GM19193 (cell line): ENCODE data around the gene CMC2.

Experiments
- POLR2A ChIP-seq: IDR thresholded peaks from 4 replicates; pipeline ENCODE4 v1.6.1; 2011; ENCODE audit not compliant: insufficient read depth, insufficient read length; ENCODE audit errors: extremely low read depth

CMC2 gene

DNA sequence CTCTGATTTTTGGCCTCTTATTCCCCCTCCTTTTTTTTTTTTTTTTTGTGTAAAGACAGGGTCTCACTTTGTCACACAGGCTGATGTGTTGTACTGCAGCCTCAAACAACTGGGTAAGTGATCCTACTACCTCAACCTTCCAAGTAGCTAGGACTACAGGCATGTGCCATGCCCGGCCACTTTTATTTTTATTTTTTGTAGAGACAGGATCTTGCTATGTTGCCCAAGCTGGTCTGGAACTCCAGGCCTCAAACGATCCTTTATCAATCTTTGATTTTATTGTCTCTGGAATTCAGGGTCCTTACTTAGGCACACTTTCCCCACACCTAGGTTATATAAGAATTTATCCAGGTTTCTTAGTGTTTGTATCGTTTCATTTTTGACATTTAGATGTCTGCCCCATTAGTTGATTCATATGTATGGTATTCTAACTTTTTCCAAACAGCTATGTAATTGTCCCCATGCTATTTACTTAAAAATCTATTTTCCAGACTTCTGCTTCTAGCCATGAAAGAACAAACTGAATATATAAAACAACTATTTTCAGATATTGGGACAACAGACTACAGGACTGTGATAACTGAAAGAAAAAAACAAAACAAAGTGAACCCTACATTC is 13.9 kb downstream of the CMC2 start:
- TF ChIP-seq POLR2A = no peak

DNA sequence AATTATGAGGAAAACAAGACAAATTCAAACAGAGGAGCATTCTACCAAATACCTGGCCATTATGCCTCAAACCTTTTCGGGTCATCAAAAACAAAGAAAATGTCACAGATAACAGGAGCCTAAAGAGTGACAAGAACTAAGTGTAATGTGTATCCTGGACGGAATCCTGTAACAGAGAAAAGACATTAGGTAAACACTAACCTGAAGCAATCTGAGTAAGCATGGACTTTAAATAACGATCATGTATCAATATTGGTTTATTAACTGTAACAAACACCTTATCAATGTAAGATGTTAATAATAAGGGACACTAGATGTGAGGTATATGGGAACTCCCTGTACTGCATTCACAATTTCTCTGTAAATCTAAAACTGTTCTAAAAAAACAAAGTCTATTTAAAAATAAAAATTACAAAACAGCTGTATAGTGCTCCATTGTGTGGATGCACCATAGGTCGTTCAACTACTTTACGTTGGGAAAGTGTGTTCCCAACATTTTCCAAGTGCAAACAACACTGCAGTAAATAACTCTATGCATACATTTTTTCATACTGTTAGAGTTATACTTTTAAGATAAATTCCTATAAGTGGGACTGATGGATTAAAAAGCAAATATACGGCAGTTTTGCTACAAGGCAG is 14.8 kb downstream of the CMC2 start:
- no peak for TF ChIP-seq POLR2A

DNA sequence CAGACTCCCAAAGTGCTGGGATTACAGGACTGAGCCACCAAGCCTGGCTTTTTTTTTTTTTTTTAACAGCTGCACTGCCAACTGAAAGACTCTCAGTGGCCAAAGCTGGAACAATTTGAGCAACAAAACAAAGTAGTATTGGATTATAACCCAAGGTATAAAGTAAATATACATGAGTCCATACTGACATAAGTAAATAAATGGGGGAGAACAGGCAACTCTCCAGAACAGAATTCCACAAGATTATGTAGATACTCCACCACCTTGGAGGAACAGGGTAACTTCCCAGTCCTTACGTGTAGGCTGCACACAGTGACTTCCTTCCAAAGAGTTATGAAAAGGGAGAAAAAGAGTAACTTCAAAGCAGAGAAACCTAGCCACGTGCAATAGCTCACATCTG is 15.7 kb downstream of the CMC2 start:
- no peak for TF ChIP-seq POLR2A

DNA sequence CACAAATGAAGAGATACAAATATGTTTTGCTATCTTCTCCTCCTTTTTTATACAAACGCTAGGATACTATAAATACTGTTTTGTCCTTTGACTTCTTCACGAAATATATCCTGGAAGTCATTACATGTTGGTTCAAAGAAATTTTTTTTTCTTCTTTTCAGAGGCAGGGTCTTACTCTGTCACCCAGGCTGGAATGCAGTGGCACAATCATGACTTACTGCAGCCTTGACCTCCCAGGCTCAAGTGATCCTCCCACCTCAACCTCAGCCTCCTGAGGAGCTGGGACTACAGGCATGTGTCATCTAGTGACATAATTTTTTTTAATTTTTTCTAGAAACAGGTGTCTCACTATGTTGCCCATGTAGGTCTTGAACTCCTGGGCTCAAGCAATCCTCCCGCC is 16.1 kb downstream of the CMC2 start:
- TF ChIP-seq POLR2A = no peak

DNA sequence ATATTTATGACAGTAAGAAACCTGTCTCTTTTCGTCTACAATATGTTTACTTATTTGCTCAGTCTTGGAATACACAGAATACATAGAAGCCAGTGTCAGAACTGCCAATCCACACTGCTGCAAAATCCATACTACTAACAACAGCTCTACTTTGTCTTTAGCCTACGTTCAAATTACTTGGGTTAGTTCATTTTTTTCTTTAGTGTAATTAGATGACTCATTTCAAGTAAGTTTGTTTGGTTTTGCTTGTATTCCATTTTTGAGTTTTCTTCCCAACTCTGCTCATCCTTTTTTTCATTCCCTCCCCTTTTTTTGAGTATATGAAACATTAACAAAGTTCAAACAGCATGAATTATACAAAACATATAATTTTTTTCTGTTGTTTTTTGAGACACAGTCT is 16.9 kb downstream of the CMC2 start:
- no peak for TF ChIP-seq POLR2A

DNA sequence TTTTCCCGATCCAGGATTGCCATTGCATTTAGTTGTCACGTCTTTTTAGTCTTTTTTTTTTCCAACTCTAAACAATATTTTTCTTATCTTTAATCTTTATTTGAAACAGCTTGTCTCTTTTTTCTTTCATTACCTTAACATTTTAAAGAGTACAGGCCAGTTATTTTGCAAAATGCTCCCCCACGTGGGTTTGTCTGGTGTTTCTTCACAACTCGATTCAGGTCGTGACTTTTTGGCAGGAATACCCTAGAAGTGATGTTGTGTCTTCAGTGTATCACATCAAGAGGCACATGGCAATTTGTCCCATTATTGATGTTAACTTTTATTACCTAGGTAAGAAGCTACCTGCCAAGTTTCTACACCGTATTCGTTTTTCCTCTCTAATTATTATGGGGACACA is 17.9 kb downstream of the CMC2 start:
- TF ChIP-seq POLR2A = no peak

DNA sequence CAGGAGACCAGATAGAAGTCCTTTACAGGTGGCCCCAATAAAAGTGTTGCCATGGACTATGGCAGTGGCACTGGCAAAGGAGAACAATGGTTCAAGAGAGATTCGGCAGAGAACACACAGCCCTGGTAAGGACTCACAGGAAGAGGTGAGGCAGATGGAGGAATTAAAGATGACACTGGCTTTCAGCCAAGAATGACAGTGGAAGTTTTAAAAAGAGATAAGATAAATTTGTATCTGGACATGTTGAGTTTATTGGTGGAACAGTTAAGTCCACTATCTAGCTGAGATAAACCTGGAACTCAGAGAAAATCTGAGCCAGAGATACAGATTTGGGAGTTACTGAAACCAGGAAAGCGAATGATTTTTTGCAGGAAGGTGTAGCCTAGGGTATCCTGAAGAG is 20.1 kb downstream of the CMC2 start:
- TF ChIP-seq POLR2A = no peak

DNA sequence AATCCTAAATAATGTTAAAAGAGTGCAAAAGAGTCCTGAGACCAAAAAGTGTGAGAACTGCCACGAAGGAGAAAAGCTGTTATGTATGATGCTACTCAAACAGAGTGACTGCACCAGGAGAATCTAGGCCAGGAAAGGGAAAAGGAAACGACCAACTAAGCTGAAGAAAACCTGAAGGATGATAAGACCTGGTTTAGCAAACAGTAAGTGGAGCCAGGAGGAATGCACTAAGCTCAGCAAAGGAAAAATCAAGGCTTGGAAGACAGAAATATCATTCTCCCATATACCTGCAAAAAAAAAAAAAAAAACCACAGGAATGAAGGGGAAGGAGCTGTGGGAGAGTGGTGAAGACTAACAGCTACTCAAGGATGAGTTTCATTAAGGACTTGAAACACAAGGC is 21.1 kb downstream of the CMC2 start:
- no peak for TF ChIP-seq POLR2A

DNA sequence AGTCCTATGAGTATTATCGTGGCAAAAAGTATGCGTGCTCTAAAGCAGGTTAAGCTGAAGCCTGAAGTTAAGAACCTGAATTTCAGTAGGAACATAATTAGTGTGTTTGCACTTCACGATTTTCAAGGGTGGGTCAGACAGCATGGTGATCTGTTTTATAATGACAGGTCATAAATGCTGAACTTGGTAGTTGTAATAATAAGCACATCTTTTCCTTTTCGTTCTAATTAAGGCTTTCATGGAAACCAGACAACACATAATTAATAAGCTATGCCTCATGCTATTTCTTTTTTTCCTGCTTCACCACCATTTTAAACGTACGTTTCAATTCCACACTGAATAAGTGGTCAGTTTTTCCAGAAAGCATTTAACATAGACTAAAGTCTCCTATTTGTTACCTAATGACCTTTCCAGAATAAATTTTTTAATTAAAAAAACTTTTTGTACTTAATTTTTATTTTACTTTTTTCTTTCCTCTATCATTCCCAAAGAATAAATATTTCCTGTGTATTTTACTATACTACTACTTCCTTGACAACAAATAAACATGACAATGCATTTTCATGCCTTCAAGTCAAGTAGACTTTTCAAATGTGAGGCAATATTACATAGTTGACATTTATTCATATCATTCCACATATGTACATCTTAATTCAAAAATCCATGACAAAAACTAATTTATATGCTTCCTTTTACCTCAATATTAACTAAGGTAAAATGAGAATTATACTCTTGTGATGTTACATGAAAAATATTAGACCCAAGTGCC is 22.4 kb downstream of the CMC2 start:
- no peak for TF ChIP-seq POLR2A

DNA sequence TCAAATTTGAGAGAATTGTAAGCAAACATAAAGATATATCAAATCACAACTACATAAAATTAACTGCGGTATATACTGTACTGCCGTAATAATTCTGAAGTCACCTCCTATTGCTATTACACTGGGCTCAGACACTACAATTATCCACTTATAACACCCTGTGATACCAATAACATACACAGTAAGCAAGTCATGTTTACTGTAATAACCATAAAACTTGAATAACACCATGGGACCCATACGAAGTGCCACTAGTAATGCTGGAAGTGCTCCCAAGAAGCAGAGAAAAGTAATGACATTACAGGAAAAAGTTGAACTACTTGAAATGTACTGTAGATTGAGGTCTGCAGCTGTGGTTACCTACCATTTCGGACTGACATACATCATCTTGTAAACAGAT is 24.0 kb downstream of the CMC2 start:
- TF ChIP-seq POLR2A = no peak

DNA sequence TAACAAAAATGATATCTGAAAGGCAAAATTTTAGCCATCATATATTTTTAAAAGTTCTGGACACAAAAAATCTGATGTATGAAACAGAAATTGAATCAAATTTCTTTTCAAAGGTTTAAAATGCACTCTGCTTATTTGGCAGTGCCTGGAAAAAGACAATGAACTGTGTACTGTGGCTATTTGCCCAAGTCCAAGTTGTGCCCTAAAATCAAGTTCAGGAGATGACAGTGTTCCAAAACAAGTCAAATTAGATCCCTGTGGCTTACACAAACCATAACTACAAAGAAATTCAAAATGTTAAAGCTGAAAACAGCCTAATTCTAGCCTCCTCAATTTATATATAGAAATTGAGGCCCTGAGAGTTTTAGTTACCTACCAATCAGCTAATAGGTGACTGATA is 25.6 kb downstream of the CMC2 start:
- no peak for TF ChIP-seq POLR2A

DNA sequence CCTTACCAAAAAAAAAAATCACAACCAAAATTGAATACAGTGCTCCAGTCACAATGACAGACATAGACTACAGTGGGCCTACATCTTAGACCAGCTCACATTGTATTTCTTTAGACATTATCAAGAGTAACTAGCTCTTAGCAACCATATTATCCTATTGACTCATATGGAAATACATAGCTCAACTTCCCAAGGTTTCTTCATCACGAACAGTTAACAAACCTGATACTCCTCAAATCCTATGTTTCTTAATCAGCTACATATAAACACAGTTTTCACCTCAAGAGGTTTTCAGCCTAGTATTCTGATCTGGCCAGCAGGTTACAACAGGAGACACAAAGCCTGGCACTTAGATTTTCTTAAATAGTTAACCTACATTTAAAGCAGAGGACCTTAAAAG is 29.7 kb downstream of the CMC2 start:
- no peak for TF ChIP-seq POLR2A

DNA sequence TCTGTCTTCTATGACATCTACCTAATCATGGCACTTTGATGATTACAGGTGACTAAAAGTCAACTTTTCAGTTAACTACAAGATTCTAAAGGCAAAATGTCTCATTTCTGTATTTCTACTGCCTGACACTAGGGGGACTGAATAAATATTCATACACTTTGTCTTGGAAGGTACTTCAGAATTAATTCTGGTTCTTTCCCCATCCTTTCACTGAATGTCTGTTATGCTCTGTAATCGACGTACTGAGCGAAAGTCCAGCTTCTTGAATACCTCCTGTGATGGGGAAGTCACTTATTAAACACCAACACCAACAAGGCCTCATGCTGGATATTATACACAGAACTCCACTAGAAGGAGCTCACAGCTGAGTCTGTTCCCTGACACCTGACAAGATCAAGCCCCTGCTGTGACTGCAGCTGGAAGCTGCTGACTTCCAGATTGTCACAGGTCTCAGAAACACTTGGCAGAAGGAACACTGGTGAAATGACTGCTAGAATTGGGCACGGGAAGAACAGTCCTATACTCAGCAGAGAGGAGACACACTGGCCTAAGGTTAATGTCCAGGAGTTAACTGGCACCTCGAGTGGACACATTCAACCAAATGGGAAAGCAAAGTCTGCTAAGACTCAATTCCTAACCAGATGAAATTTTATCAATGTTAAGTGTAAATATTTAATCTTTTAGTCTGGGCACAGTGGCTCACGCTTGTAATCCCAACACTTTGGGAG is 31.9 kb downstream of the CMC2 start:
- TF ChIP-seq POLR2A = no peak

DNA sequence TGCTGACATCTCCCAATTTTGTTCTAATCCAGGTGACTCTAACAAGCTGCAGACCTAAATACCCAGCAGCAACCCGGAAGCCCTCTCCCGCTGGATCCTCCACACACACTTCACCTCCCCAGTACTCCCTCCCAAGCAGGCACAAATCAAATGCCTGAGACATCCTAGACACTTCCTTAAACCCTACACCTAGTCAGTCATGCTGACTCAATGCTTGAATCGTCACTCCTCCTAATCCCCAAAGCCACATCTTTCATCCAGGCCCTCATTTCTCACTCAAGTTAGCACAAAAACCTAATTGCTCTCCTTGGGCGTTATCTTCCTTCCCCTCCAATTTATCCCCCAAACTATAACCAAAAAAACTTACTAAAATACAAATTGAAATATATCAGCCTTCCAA is 32.7 kb downstream of the CMC2 start:
- no peak for TF ChIP-seq POLR2A

DNA sequence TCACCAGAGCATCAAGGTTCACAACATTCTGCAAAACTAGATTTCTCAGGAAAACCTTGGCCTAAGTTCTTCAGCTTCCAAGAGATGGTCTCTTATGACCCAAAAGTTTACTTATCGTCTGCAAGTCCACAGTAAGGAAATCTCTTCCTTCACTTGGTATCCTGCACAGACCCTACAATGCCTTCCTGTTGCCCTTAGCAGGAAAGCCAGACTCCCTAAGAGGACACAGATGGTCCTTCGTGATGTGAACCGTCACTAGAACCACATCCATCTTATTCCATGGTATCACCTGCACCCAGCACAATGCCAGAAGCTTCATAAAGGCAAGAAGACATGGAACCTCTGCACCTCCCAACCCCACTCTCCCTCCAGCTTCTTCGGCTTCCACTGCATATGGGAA is 34.1 kb downstream of the CMC2 start:
- no peak for TF ChIP-seq POLR2A
